ENCODE results near the gene SCMH1. TPM values are rescaled to one million over a fixed set of nuclear protein-coding genes. Genes with fewer than 3 reads are reported as not detected.

Gene SCMH1
- total RNA-seq, 1 experiment from 2014 or later = 28.0 TPM

DNA sequence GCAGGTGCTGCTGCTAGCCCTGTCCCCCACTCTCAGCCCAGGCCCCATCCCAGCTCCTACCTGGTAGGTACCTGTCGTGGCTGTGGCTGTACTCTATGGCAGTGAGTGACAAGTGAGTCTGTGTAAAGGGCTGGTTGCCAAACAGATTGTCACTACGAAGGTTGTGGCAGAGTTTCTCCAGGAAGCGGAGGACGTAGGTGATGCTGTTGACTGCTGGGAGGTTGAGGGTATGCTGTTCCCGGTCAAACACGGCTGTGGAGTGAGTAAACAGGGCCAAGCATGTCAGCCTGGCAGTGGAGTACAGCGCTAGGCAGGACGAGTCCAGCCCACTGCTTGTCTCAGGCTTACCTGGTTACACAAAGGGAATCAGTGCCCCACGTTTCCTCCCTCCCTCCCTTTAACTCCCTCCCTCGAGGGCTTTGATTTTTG lies 195.7 kb downstream of the SCMH1 start:
- H3K4me3 ChIP-seq (replicated peaks in 1 of 2; ENCODE audit: low read depth in 1 of 2, low read length in 2 of 2) = no peak overlapping the region
- no peaks in the 10 kb centered on the region for H4K20me1 ChIP-seq (ENCODE audit: insufficient read depth)
- no peaks in the 10 kb centered on the region for H3K27me3 ChIP-seq (ENCODE audit: insufficient read depth, low read length)
- DNase-seq (ENCODE audit: low read depth, low spot score) = no peak
- no peak overlapping the region for H3K9ac ChIP-seq (ENCODE audit: low read length)
- no peaks in the 10 kb centered on the region for H3K79me2 ChIP-seq (ENCODE audit: insufficient read depth, low read length)
- H3K4me1 ChIP-seq (ENCODE audit: control insufficient read depth in 1 of 2, insufficient read depth in 2 of 2, low read length in 2 of 2) = no peaks in the 10 kb centered on the region
- RAD21 ChIA-PET (ENCODE audit: low non-redundant PET in 1 of 2, low total read pairs in 2 of 2, uncharacterized antibody in 2 of 2, unreplicated experiment in 2 of 2) = no interaction called here
- no peaks in the 10 kb centered on the region for H3K9me3 ChIP-seq (ENCODE audit: control insufficient read depth in 1 of 2, insufficient read depth in 1 of 2, low read depth in 1 of 2, low read length in 2 of 2)
- H2AFZ ChIP-seq (ENCODE audit: low read depth, low read length, poor library complexity, severe bottlenecking) = no peak overlapping the region
- no peak overlapping the region for H3K4me2 ChIP-seq (ENCODE audit: low read length)
- intact Hi-C loops (cut with micrococcal nuclease) = no loop called here
- no peaks in the 10 kb centered on the region for H3K9me2 ChIP-seq (ENCODE audit: insufficient read depth)
- POLR2A ChIA-PET = no interaction called here
- H3K36me3 ChIP-seq (ENCODE audit: control insufficient read depth in 1 of 2, insufficient read depth in 2 of 2, low read length in 2 of 2) = peaks cover 0 to 7% of the 10 kb centered on the region in 2 experiments; a peak in 1 of 4 replicates
- no peak for ATAC-seq
- TF ChIP-seq, protein P1, sequence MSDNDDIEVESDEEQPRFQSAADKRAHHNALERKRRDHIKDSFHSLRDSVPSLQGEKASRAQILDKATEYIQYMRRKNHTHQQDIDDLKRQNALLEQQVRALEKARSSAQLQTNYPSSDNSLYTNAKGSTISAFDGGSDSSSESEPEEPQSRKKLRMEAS (IDR thresholded peaks at IDR 0.05) = no peak
- TF ChIP-seq SIN3A (IDR thresholded peaks at IDR 0.05; ENCODE audit: low read depth) (no peak), ZNF274 (IDR thresholded peaks at IDR 0.05; ENCODE audit: low read depth, low read length) (no peak), YY1 (IDR thresholded peaks at IDR 0.05; ENCODE audit: extremely low read depth, insufficient replicate concordance, low read depth, low read length) (no peak), EZH2phosphoT487 (IDR thresholded peaks at IDR 0.05; ENCODE audit: borderline replicate concordance) (no peak), SRF (IDR thresholded peaks at IDR 0.05; ENCODE audit: low read depth) (no peak), ELF1 (IDR thresholded peaks at IDR 0.05; ENCODE audit: borderline replicate concordance, low read depth) (no peak)
- TF ChIP-seq, protein P2, sequence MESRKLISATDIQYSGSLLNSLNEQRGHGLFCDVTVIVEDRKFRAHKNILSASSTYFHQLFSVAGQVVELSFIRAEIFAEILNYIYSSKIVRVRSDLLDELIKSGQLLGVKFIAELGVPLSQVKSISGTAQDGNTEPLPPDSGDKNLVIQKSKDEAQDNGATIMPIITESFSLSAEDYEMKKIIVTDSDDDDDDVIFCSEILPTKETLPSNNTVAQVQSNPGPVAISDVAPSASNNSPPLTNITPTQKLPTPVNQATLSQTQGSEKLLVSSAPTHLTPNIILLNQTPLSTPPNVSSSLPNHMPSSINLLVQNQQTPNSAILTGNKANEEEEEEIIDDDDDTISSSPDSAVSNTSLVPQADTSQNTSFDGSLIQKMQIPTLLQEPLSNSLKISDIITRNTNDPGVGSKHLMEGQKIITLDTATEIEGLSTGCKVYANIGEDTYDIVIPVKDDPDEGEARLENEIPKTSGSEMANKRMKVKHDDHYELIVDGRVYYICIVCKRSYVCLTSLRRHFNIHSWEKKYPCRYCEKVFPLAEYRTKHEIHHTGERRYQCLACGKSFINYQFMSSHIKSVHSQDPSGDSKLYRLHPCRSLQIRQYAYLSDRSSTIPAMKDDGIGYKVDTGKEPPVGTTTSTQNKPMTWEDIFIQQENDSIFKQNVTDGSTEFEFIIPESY (IDR thresholded peaks at IDR 0.05; ENCODE audit: extremely low read depth, insufficient replicate concordance, low read length) = no peak
- no peak overlapping the region for H3K27ac ChIP-seq (ENCODE audit: low read depth, low read length)
- CTCF ChIA-PET = no interaction called here
- BruUV-seq (replicated peaks) = no TSS peak
